Activated CD8-positive, alpha-beta T cell treated with anti-CD3 and anti-CD28 coated beads for 36 hours (primary cell): ENCODE measurements around the gene RELN. TPM values are rescaled to one million over a fixed set of nuclear protein-coding genes. Genes with fewer than 3 reads are reported as not detected.

Source experiments
- ATAC-seq: fragments of 200-7000 bp; cut with Tn5 transposase; one replicate; pipeline ENCODE4 v1.10.0; 2021; ENCODE audit warnings: mild to moderate bottlenecking, moderate library complexity
- CTCF ChIA-PET: fragments of 350-600 bp; sonication (Branson Sonifier 250); formaldehyde crosslinking; loops from one replicate; lab custom pipeline; 2021; ENCODE audit warnings: antibody characterized with exemption; lab: Charles Lee
- POLR2A ChIA-PET: fragments of 350-600 bp; sonication (Branson Sonifier 250); formaldehyde crosslinking; loops from one replicate; lab custom pipeline; 2021; ENCODE audit warnings: antibody characterized with exemption; lab: Charles Lee
- DNase-seq: peaks from one replicate; pipeline ENCODE4 v3.0.0-alpha.2; 2020
- H3K27ac Mint-ChIP-seq: one replicate; pipeline ENCODE4 v1.8.0; 2021; ENCODE audit warnings: mild to moderate bottlenecking, mixed read lengths
- H3K27me3 Mint-ChIP-seq: one replicate; pipeline ENCODE4 v1.8.0; 2021; ENCODE audit warnings: mixed read lengths
- H3K36me3 Mint-ChIP-seq: one replicate; pipeline ENCODE4 v1.8.0; 2021; ENCODE audit warnings: low read depth, mixed read lengths
- H3K4me1 Mint-ChIP-seq: one replicate; pipeline ENCODE4 v1.8.0; 2021; ENCODE audit warnings: low read depth, mixed read lengths
- H3K4me3 Mint-ChIP-seq: one replicate; pipeline ENCODE4 v1.8.0; 2021; ENCODE audit warnings: mild to moderate bottlenecking, moderate library complexity, mixed read lengths
- H3K9me3 Mint-ChIP-seq: one replicate; pipeline ENCODE4 v1.8.0; 2021; ENCODE audit warnings: mixed read lengths
- CTCF ChIP-seq: fragments of 200-600 bp; IDR thresholded peaks from one replicate; pipeline ENCODE4 v1.8.0; 2022; ENCODE audit warnings: antibody characterized with exemption, mild to moderate bottlenecking
- intact Hi-C: fragments of 100-400 bp; cut with micrococcal nuclease; formaldehyde crosslinking; loops from one replicate; pipeline ENCODE4 v1.10.0; 2022
- total RNA-seq, 2 experiments: library from RNA; stranded (reverse); gene quantifications; one replicate each; pipeline ENCODE4 v1.2.3, GENCODE V29; 2021

RELN gene
- total RNA-seq, 2 experiments from 2014 or later = not detected

DNA sequence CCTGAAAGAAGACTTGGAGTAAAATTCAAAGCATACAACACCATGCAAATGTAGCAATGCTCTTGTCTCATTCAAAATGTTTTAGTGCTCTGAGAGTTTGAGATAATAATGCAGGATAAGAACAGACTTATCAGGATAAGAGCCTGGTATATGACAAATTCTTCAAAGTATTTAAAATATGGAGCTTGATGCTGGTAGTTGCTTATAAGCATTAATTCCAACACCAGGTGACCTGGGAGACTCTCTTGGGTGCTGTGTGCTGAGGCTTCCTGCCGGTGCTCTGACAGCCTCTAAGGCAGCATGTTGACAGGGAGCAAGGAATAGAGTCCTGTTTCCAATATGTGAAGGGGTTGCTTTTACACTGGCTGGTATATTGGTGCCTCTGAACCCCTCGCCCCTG, 508.7 kb downstream of the RELN start:
- H3K36me3 Mint-ChIP-seq = no peaks in the 10 kb centered on the region
- no peak for DNase-seq
- POLR2A ChIA-PET = no interaction called here
- no peak overlapping the region for H3K4me3 Mint-ChIP-seq
- H3K9me3 Mint-ChIP-seq = no peaks in the 10 kb centered on the region
- intact Hi-C loops = no loop called here
- no peak for ATAC-seq
- no peak overlapping the region for H3K27ac Mint-ChIP-seq
- H3K27me3 Mint-ChIP-seq = peaks cover 16% of the 10 kb centered on the region
- TF ChIP-seq CTCF = no peak
- no peaks in the 10 kb centered on the region for H3K4me1 Mint-ChIP-seq
- CTCF ChIA-PET = no interaction called here

GRCh38 chr7:103474956-103475355, 514.5 kb downstream of the RELN start:
- TF ChIP-seq CTCF = no peak
- H3K4me1 Mint-ChIP-seq = no peaks in the 10 kb centered on the region
- DNase-seq = no peak
- no peak overlapping the region for H3K4me3 Mint-ChIP-seq
- CTCF ChIA-PET = no interaction called here
- no peaks in the 10 kb centered on the region for H3K36me3 Mint-ChIP-seq
- POLR2A ChIA-PET = no interaction called here
- peaks cover 20% of the 10 kb centered on the region for H3K27me3 Mint-ChIP-seq
- H3K27ac Mint-ChIP-seq = no peak overlapping the region
- no peak for ATAC-seq
- no peaks in the 10 kb centered on the region for H3K9me3 Mint-ChIP-seq
- intact Hi-C loops = no loop called here

- DNase-seq (no peak), ATAC-seq (no peak)
- intact Hi-C loops = no loop called here
- POLR2A ChIA-PET = no interaction called here
- TF ChIP-seq CTCF = no peak
- no peaks in the 10 kb centered on the region for H3K4me1 Mint-ChIP-seq
- no peak overlapping the region for H3K4me3 Mint-ChIP-seq
- H3K36me3 Mint-ChIP-seq = no peaks in the 10 kb centered on the region
- H3K27me3 Mint-ChIP-seq = peaks cover 18% of the 10 kb centered on the region
- H3K9me3 Mint-ChIP-seq = no peaks in the 10 kb centered on the region
- CTCF ChIA-PET = no interaction called here
- no peak overlapping the region for H3K27ac Mint-ChIP-seq
Observed at GRCh38 chr7:103469095-103469948, 520.1 kb downstream of the RELN start.

- CTCF ChIA-PET = no interaction called here
- TF ChIP-seq CTCF = no peak
Observed at GRCh38 chr7:103466814-103467213, 522.6 kb downstream of the RELN start.

GRCh38 chr7:103462358-103462757, 527.1 kb downstream of the RELN start:
- ATAC-seq (no peak), DNase-seq (no peak)
- Mint-ChIP-seq H3K4me3 (no peak overlapping the region), H3K9me3 (no peaks in the 10 kb centered on the region), H3K36me3 (no peaks in the 10 kb centered on the region), H3K4me1 (no peaks in the 10 kb centered on the region), H3K27me3 (peaks cover 15% of the 10 kb centered on the region), H3K27ac (no peak overlapping the region)
- ChIA-PET POLR2A (no interaction called here), CTCF (no interaction called here)
- TF ChIP-seq CTCF = no peak
- intact Hi-C loops = no loop called here

More at GRCh38 chr7:103466814-103467213, 522.6 kb downstream of the RELN start:
- H3K36me3 Mint-ChIP-seq = no peaks in the 10 kb centered on the region
- no peaks in the 10 kb centered on the region for H3K4me1 Mint-ChIP-seq
- ATAC-seq = no peak
- intact Hi-C loops = no loop called here
- no peak overlapping the region for H3K4me3 Mint-ChIP-seq
- DNase-seq = no peak
- no peak overlapping the region for H3K27ac Mint-ChIP-seq
- peaks cover 22% of the 10 kb centered on the region for H3K27me3 Mint-ChIP-seq
- H3K9me3 Mint-ChIP-seq = no peaks in the 10 kb centered on the region
- POLR2A ChIA-PET = interaction anchor here (1.1 kb wide), 1 partner anchor 16 kb away, joined by 3 read pairs; no protein-coding TSS in a partner anchor
